Liver (tissue), 9 donors: ENCODE data around the gene CGB2. TPM values are rescaled to one million over a fixed set of nuclear protein-coding genes. Genes with fewer than 3 reads are reported as not detected.

Source experiments
- DNase-seq: peaks from one replicate; pipeline ENCODE4 v3.0.0-alpha.2; 2017; ENCODE audit warnings: low spot score
- H3K27ac ChIP-seq, 2 donors: one replicate each; pipeline ENCODE4 v1.7.0; 2013; ENCODE audit warnings: inconsistent platforms in 2 of 2, low read length in 2 of 2, control low read depth in 1 of 2, low read depth in 1 of 2, mild to moderate bottlenecking in 1 of 2
- H3K27me3 ChIP-seq, 4 donors: one replicate each; pipeline versions ENCODE4 v1.6.1 to v1.7.0; 2013; ENCODE audit warnings: low read length in 3 of 4, inconsistent platforms in 1 of 4, mild to moderate bottlenecking in 1 of 4, moderate library complexity in 1 of 4; ENCODE audit not compliant: control insufficient read depth in 4 of 4, insufficient read depth in 4 of 4
- H3K36me3 ChIP-seq, 4 donors: one replicate each; pipeline versions ENCODE4 v1.6.1 to v1.7.0; 2013; ENCODE audit warnings: low read length in 3 of 4, mild to moderate bottlenecking in 3 of 4, low read depth in 1 of 4, moderate library complexity in 1 of 4; ENCODE audit not compliant: control insufficient read depth in 4 of 4, insufficient read depth in 3 of 4
- H3K4me1 ChIP-seq, 4 donors: one replicate each; pipeline versions ENCODE4 v1.6.1 to v1.7.0; 2013; ENCODE audit warnings: low read length in 3 of 4, mild to moderate bottlenecking in 3 of 4, moderate library complexity in 1 of 4; ENCODE audit not compliant: control insufficient read depth in 4 of 4, insufficient read depth in 4 of 4
- H3K4me3 ChIP-seq, 3 donors: one replicate each; pipeline versions ENCODE4 v1.6.1 to v1.7.0; 2013; ENCODE audit warnings: low read length in 3 of 3, control low read depth in 1 of 3, low read depth in 1 of 3, mild to moderate bottlenecking in 1 of 3
- H3K9ac ChIP-seq, 2 donors: one replicate each; pipeline ENCODE4 v1.7.0; 2013; ENCODE audit warnings: low read length in 2 of 2, mild to moderate bottlenecking in 2 of 2, moderate library complexity in 2 of 2, control low read depth in 1 of 2, low read depth in 1 of 2
- H3K9me3 ChIP-seq, 4 donors: one replicate each; pipeline versions ENCODE4 v1.6.1 to v1.7.0; 2013; ENCODE audit warnings: low read length in 3 of 4; ENCODE audit not compliant: control insufficient read depth in 4 of 4
- ATF3 ChIP-seq: IDR thresholded peaks from 2 replicates; pipeline ENCODE4 v1.6.1; 2016; ENCODE audit warnings: antibody characterized with exemption
- CTCF ChIP-seq: fragments of 150-350 bp; IDR thresholded peaks from 2 replicates; pipeline ENCODE4 v1.5.1; 2017; ENCODE audit warnings: improper control_type of control experiment, low read depth, low read length; ENCODE audit not compliant: missing input control
- EGR1 ChIP-seq, 2 donors: IDR thresholded peaks; 2 replicates each; pipeline ENCODE4 v1.6.1; 2016 to 2018; ENCODE audit warnings: antibody characterized with exemption in 2 of 2, low read depth in 2 of 2
- FOXA1 ChIP-seq: IDR thresholded peaks from 2 replicates; pipeline ENCODE4 v1.6.1; 2016; ENCODE audit warnings: antibody characterized with exemption
- FOXA2 ChIP-seq: IDR thresholded peaks from 2 replicates; pipeline ENCODE4 v1.6.1; 2016; ENCODE audit warnings: antibody characterized with exemption
- GABPA ChIP-seq, 2 donors: IDR thresholded peaks in 1 of 2; conservative IDR thresholded peaks in 1 of 2; 2 replicates each; pipeline ENCODE4 v1.6.1; 2016; ENCODE audit warnings: antibody characterized with exemption in 2 of 2, mild to moderate bottlenecking in 1 of 2, moderate library complexity in 1 of 2
- HNF4A ChIP-seq, 2 donors: conservative IDR thresholded peaks; 2 replicates each; pipeline ENCODE4 v1.6.1; 2016; ENCODE audit warnings: antibody characterized with exemption in 2 of 2, mild to moderate bottlenecking in 2 of 2
- HNF4G ChIP-seq: IDR thresholded peaks from 2 replicates; pipeline ENCODE4 v1.6.1; 2016; ENCODE audit warnings: antibody characterized with exemption
- MAX ChIP-seq: IDR thresholded peaks from 2 replicates; pipeline ENCODE4 v1.6.1; 2016; ENCODE audit warnings: antibody characterized with exemption
- NR2F2 ChIP-seq: IDR thresholded peaks from 2 replicates; pipeline ENCODE4 v1.6.1; 2016; ENCODE audit warnings: antibody characterized with exemption
- RAD21 ChIP-seq, 2 donors: IDR thresholded peaks; 2 replicates each; pipeline ENCODE4 v1.6.1; 2016; ENCODE audit warnings: antibody characterized with exemption in 2 of 2, mild to moderate bottlenecking in 2 of 2
- REST ChIP-seq: IDR thresholded peaks from 2 replicates; pipeline ENCODE4 v1.6.1; 2016; ENCODE audit warnings: antibody characterized with exemption, mild to moderate bottlenecking
- RXRA ChIP-seq, 2 donors: IDR thresholded peaks; 2 replicates each; pipeline ENCODE4 v1.6.1; 2017 to 2018; ENCODE audit warnings: antibody characterized with exemption in 2 of 2, mild to moderate bottlenecking in 1 of 2
- SP1 ChIP-seq: IDR thresholded peaks from 2 replicates; pipeline ENCODE4 v1.6.1; 2018; ENCODE audit warnings: antibody characterized with exemption, mild to moderate bottlenecking
- YY1 ChIP-seq: IDR thresholded peaks from 2 replicates; pipeline ENCODE4 v1.6.1; 2016; ENCODE audit warnings: antibody characterized with exemption, mild to moderate bottlenecking
- ZBTB33 ChIP-seq: IDR thresholded peaks from 2 replicates; pipeline ENCODE4 v1.6.1; 2016; ENCODE audit warnings: antibody characterized with exemption
- WGBS: extraction: QIAGEN DNeasy Blood & Tissue Kit; methylation state at CpG from one replicate; pipeline ENCODE4 v1.1.7; 2013; 5-methylcytosine and 5-hydroxymethylcytosine counted together
- polyA plus RNA-seq, 2 donors: library from polyadenylated mRNA; stranded (reverse) in 1 of 2; unstranded in 1 of 2; fragments of 200-250 nt in 1 of 2; fragments of >200 nt in 1 of 2; fragmentation: Nextera tagmentation in 1 of 2; extraction: Ambion mirVana in 1 of 2; gene quantifications; one replicate each; pipeline versions ENCODE4 v1.2.1 to v1.2.3, GENCODE V29; 2013 to 2015
- total RNA-seq, 2 donors: library from RNA; depleted of rRNA; stranded (reverse); fragments of >200 nt; gene quantifications; one replicate each; pipeline ENCODE4 v1.2.3, GENCODE V29; 2014
- donor health status: healthy.
- donor health status: healthy.
- donor health status: healthy.
- donor health status: healthy.
- donor health status: healthy.

The CGB2 gene
- total and polyA plus RNA-seq, 4 donors = not detected

GRCh38 chr19:49061000-49061399, 29.3 kb downstream of the CGB2 start:
- no peak for TF ChIP-seq FOXA2
- Histone ChIP-seq H3K4me3 (no peak overlapping the region), H3K27me3 (no peaks in the 10 kb centered on the region), H3K36me3 (no peaks in the 10 kb centered on the region), H3K9ac (no peak overlapping the region), H3K4me1 (peaks cover 0 to 21% (median 12%) of the 10 kb centered on the region in 4 donors), H3K27ac (no peak overlapping the region), H3K9me3 (no peaks in the 10 kb centered on the region)
- no peak for DNase-seq
- 96% methylated on average over 2 of the region's 2 CpGs for WGBS

GRCh38 chr19:49061445-49061844, 29.8 kb downstream of the CGB2 start:
- Histone ChIP-seq H3K27me3 (no peaks in the 10 kb centered on the region), H3K4me3 (no peak overlapping the region), H3K4me1 (peaks cover 0 to 16% (median 9%) of the 10 kb centered on the region in 4 donors), H3K36me3 (no peaks in the 10 kb centered on the region), H3K9me3 (no peaks in the 10 kb centered on the region), H3K9ac (no peak overlapping the region), H3K27ac (no peak overlapping the region)
- TF ChIP-seq CTCF (no peak), RAD21 (IDR thresholded peaks at IDR 0.05) (no peak), SP1 (no peak), FOXA2 (no peak), HNF4G (no peak), YY1 (no peak), ZBTB33 (no peak), NR2F2 (no peak), HNF4A (conservative IDR thresholded peaks at IDR 0.05) (no peak)
- DNase-seq = no peak
- WGBS = 70% methylated on average over 25 of the region's 25 CpGs

GRCh38 chr19:49064029-49064629, 32.4 kb downstream of the CGB2 start:
- Histone ChIP-seq H3K4me3 (no peak overlapping the region), H3K9ac (no peak overlapping the region)
- WGBS = 55% methylated on average over 10 of the region's 10 CpGs

More at GRCh38 chr19:49064029-49064629, 32.4 kb downstream of the CGB2 start:
- TF ChIP-seq RAD21 (IDR thresholded peaks at IDR 0.05) (no peak), FOXA1 (no peak), RXRA (IDR thresholded peaks at IDR 0.05) (no peak), ZBTB33 (no peak), SP1 (no peak), ATF3 (no peak), MAX (no peak), NR2F2 (no peak), YY1 (no peak), EGR1 (IDR thresholded peaks at IDR 0.05; ENCODE audit: low read depth in 2 of 2) (no peak), REST (no peak), FOXA2 (no peak), GABPA (IDR thresholded peaks at IDR 0.05 in 1 of 2, conservative IDR thresholded peaks at IDR 0.05 in 1 of 2) (no peak)
- no peaks in the 10 kb centered on the region for H3K9me3 ChIP-seq
- DNase-seq = no peak
- H3K36me3 ChIP-seq = no peaks in the 10 kb centered on the region
- no peak overlapping the region for H3K27ac ChIP-seq
- no peaks in the 10 kb centered on the region for H3K4me1 ChIP-seq
- no peaks in the 10 kb centered on the region for H3K27me3 ChIP-seq
